GM12878 (cell line): ENCODE data around the gene TMEM150A. TPM values are rescaled to one million over a fixed set of nuclear protein-coding genes. Genes with fewer than 3 reads are reported as not detected.
A peak's percentile ranks its signal among the peaks of the same experiment; 100 is the strongest.

ENCODE experiments used
- ATAC-seq: fragments of 200-7000 bp; cut with Tn5 transposase; 3 replicates; pipeline ENCODE4 v1.9.1; 2020; ENCODE audit warnings: mild to moderate bottlenecking, moderate library complexity
- BruUV-seq: library from RNA; stranded (reverse); fragments of 400-500 nt; replicated peaks from 2 replicates; lab custom pipeline; 2021; lab: Mats Ljungman, UMichigan
- CTCF ChIA-PET: fragments of 300-600 bp; sonication (Branson Sonifier 250); formaldehyde crosslinking; extraction: SDS; loops from one replicate; lab custom pipeline; 2021; ENCODE audit warnings: inconsistent platforms; lab: Yijun Ruan, JAX
- POLR2A ChIA-PET: fragments of 350-600 bp; formaldehyde crosslinking; extraction: SDS; loops from one replicate; lab custom pipeline; 2021; ENCODE audit warnings: inconsistent platforms; lab: Charles Lee
- RAD21 ChIA-PET: fragments of 300-600 bp; sonication (Branson Sonifier 250); formaldehyde crosslinking; loops from one replicate; lab custom pipeline; 2023; ENCODE audit warnings: antibody characterized with exemption; ENCODE audit not compliant: unreplicated experiment; lab: Charles Lee
- SMC1A ChIA-PET: fragments of 300-600 bp; sonication (Branson Sonifier 250); formaldehyde crosslinking; loops from one replicate; lab custom pipeline; 2023; ENCODE audit not compliant: unreplicated experiment, uncharacterized antibody; lab: Charles Lee
- DNase-seq: peaks from one replicate; pipeline ENCODE4 v3.0.0-alpha.2; 2011; ENCODE audit warnings: low read depth, low spot score
- FAIRE-seq: peaks from 3 replicates; lab custom pipeline; 2011; peaks lifted over from hg19 to GRCh38; lab: Jason Lieb, UNC
- H2AFZ ChIP-seq: 2 replicates; pipeline ENCODE4 v1.6.0; 2011; ENCODE audit warnings: low read depth, low read length, control low read depth; ENCODE audit not compliant: control insufficient read depth
- H3K27ac ChIP-seq: 2 replicates; pipeline ENCODE4 v1.5.1; 2011; ENCODE audit warnings: control low read depth; ENCODE audit not compliant: control insufficient read depth, insufficient read depth
- H3K27me3 ChIP-seq, 2 experiments: replicated peaks in 1 of 2; 2 replicates each; pipeline versions ENCODE4 v1.6.0 to v1.6.1; 2011; ENCODE audit warnings: low read length in 1 of 2; ENCODE audit not compliant: control insufficient read depth in 2 of 2, insufficient read depth in 2 of 2
- H3K36me3 ChIP-seq, 2 experiments: 2 replicates each; pipeline ENCODE4 v1.5.1; 2011; ENCODE audit warnings: low read length in 1 of 2; ENCODE audit not compliant: control insufficient read depth in 2 of 2, insufficient read depth in 2 of 2
- H3K4me1 ChIP-seq: 2 replicates; pipeline ENCODE4 v1.6.1; 2011; ENCODE audit warnings: mild to moderate bottlenecking, low read length, moderate library complexity, mixed read lengths; ENCODE audit not compliant: control insufficient read depth, insufficient read depth
- H3K4me2 ChIP-seq: 2 replicates; pipeline ENCODE4 v1.6.0; 2011; ENCODE audit warnings: control low read depth; ENCODE audit not compliant: control insufficient read depth, insufficient read depth
- H3K4me3 ChIP-seq: fragments of 200-600 bp; sonication (generic); 2 replicates; pipeline ENCODE4 v1.5.1; 2016
- H3K79me2 ChIP-seq: 2 replicates; pipeline ENCODE4 v1.6.0; 2011; ENCODE audit warnings: low read length; ENCODE audit not compliant: control insufficient read depth, insufficient read depth
- H3K9ac ChIP-seq: 2 replicates; pipeline ENCODE4 v1.8.0; 2011; ENCODE audit warnings: low read length, control low read depth, mixed read lengths; ENCODE audit not compliant: control insufficient read depth, insufficient read depth
- H3K9me3 ChIP-seq: replicated peaks from 3 replicates; pipeline ENCODE4 v1.5.1; 2011; ENCODE audit warnings: mild to moderate bottlenecking, low read length; ENCODE audit not compliant: control insufficient read depth, insufficient read depth
- H4K20me1 ChIP-seq: 2 replicates; pipeline ENCODE4 v1.6.0; 2011; ENCODE audit not compliant: control insufficient read depth, insufficient read depth
- IRF4 ChIP-seq: IDR thresholded peaks from 2 replicates; pipeline ENCODE4 v1.6.1; 2011; ENCODE audit warnings: low read depth, low read length
- MEF2A ChIP-seq: IDR thresholded peaks from 2 replicates; pipeline ENCODE4 v1.6.1; 2011; ENCODE audit warnings: low read depth, mild to moderate bottlenecking, low read length, moderate library complexity; ENCODE audit not compliant: insufficient read depth
- POLR2AphosphoS2 ChIP-seq: IDR thresholded peaks from 2 replicates; pipeline ENCODE4 v1.6.1; 2011; ENCODE audit warnings: low read depth, mild to moderate bottlenecking, low read length, improper control_type of control experiment, moderate library complexity
- WRNIP1 ChIP-seq: IDR thresholded peaks from 2 replicates; pipeline ENCODE4 v1.6.1; 2011; ENCODE audit warnings: low read depth, low read length, improper control_type of control experiment, borderline replicate concordance
- WGBS: methylation state at CpG from one replicate; pipeline ENCODE4 v1.1.6; 2016; ENCODE audit warnings: low lambda C conversion rate; ENCODE audit not compliant: insufficient replicate concordance, insufficient coverage; ENCODE audit errors: missing lambda C conversion rate; 5-methylcytosine and 5-hydroxymethylcytosine counted together
- in situ Hi-C: fragments of 300-500 bp; cut with MboI; formaldehyde crosslinking; loops from 9 replicates; pipeline ENCODE4 v1.14.3; 2018; ENCODE audit warnings: mixed read lengths
- intact Hi-C: fragments of 100-400 bp; cut with micrococcal nuclease; formaldehyde crosslinking; loops from one replicate; pipeline ENCODE4 v1.14.2; 2022; ENCODE audit not compliant: unreplicated experiment
- polyA plus RNA-seq, 11 experiments: library from polyadenylated mRNA; depleted of rRNA in 4 of 11; unstranded in 6 of 11; stranded (reverse) in 5 of 11; fragments of >200 nt; fragmentation: Nextera tagmentation in 4 of 11; fragmentation: Illumina TruSeq in 1 of 11; extraction: Ambion mirVana in 4 of 11; extraction: Trizol in 1 of 11; gene quantifications; 1 replicate in 1 of 11; 2 replicates in 10 of 11; pipeline versions ENCODE4 v1.2.1 to v1.2.3, GENCODE V29; 2011 to 2016; ENCODE audit warnings: inconsistent platforms in 2 of 11, missing spikeins in 2 of 11, low read depth in 1 of 11
- total RNA-seq, 4 experiments: library from RNA; depleted of rRNA in 3 of 4; stranded (reverse); fragments of >200 nt in 3 of 4; fragmentation: Illumina TruSeq in 1 of 4; extraction: Trizol in 1 of 4; gene quantifications; 2 replicates each; pipeline versions ENCODE4 v1.2.1 to v1.2.3, GENCODE V29; 2013 to 2021
- TF ChIP-seq, protein P1 (sequence below): fragments of 450-650 bp; IDR thresholded peaks from 2 replicates; pipeline ENCODE4 v1.6.1; 2017; ENCODE audit warnings: borderline replicate concordance
- TF ChIP-seq, protein P2 (sequence below): fragments of 450-650 bp; formaldehyde crosslinking; IDR thresholded peaks from 2 replicates; pipeline ENCODE4 v1.5.0; 2022; ENCODE audit warnings: mild to moderate bottlenecking, missing genetic modification characterization

Gene TMEM150A
- total and polyA plus RNA-seq, 10 of the 15 experiments (the other 5 are each of a cell fraction or from before 2014, with no cell fraction given) = 0.45 to 4.4 (median 2.6) TPM

DNA sequence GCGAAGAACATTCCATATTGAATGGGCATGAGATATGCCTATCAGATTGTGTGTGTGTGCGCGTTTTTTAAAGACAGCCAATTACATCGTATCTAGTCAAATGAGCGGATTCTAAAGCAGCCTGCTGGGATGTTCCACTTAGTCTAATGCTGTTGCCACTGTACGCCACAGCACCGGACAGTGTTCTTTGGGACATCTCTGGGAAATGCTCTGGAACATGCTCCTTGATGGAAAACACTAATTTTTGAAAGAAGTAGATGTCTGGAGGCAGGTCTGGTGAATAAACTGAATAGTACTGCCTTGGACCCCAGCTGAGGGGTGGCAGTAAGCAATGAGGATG, 3.6 kb upstream of the TMEM150A start (continued):
- TF ChIP-seq, protein P1, sequence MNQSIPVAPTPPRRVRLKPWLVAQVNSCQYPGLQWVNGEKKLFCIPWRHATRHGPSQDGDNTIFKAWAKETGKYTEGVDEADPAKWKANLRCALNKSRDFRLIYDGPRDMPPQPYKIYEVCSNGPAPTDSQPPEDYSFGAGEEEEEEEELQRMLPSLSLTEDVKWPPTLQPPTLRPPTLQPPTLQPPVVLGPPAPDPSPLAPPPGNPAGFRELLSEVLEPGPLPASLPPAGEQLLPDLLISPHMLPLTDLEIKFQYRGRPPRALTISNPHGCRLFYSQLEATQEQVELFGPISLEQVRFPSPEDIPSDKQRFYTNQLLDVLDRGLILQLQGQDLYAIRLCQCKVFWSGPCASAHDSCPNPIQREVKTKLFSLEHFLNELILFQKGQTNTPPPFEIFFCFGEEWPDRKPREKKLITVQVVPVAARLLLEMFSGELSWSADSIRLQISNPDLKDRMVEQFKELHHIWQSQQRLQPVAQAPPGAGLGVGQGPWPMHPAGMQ = no peak
- no peak for TF ChIP-seq WRNIP1
- TF ChIP-seq, protein P2, sequence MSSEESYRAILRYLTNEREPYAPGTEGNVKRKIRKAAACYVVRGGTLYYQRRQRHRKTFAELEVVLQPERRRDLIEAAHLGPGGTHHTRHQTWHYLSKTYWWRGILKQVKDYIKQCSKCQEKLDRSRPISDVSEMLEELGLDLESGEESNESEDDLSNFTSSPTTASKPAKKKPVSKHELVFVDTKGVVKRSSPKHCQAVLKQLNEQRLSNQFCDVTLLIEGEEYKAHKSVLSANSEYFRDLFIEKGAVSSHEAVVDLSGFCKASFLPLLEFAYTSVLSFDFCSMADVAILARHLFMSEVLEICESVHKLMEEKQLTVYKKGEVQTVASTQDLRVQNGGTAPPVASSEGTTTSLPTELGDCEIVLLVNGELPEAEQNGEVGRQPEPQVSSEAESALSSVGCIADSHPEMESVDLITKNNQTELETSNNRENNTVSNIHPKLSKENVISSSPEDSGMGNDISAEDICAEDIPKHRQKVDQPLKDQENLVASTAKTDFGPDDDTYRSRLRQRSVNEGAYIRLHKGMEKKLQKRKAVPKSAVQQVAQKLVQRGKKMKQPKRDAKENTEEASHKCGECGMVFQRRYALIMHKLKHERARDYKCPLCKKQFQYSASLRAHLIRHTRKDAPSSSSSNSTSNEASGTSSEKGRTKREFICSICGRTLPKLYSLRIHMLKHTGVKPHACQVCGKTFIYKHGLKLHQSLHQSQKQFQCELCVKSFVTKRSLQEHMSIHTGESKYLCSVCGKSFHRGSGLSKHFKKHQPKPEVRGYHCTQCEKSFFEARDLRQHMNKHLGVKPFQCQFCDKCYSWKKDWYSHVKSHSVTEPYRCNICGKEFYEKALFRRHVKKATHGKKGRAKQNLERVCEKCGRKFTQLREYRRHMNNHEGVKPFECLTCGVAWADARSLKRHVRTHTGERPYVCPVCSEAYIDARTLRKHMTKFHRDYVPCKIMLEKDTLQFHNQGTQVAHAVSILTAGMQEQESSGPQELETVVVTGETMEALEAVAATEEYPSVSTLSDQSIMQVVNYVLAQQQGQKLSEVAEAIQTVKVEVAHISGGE (CRISPR knock-in tag) = no peak
- TF ChIP-seq IRF4 = no peak

DNA sequence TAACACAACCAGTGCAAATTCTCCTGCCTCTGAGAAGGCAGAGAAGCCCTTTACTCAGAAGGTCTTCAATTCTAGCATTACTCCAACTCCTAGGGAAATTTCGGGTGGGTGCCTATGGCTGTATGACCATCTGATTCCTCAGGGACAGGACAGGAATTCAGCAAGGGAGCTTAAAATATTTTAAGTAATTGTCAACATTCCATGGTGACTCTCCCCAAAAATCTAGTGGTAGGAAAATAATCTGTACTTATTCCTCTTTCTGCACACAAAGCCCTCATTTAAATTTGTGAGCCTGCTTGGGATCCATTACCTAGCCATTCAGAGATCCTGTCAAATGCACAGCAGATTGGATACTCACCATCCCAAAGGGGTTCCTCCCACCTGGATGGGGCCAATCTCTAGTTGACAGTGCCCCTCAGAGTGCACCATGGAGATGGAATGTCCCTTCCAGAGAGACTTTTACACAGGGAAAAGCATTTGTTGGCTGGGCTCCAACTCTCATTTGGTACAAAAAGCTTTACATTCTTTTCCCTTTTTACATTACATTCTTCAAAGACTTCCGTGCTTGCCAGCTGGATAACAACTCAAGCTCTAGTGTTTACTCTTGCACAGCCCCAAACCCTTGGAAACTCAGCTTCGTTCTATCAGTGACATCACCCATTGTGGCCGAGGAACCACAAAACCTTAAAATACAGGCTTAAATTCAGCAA, 3.1 kb upstream of the TMEM150A start:
- Histone ChIP-seq H3K9ac (no peak overlapping the region), H4K20me1 (no peaks in the 10 kb centered on the region; the same call in 1 of the 2 replicates), H3K27me3 (no peaks in the 10 kb centered on the region), H3K4me2 (no peak overlapping the region), H3K9me3 (no peaks in the 10 kb centered on the region), H2AFZ (no peak overlapping the region), H3K27ac (no peak overlapping the region), H3K4me3 (no peak overlapping the region), H3K36me3 (peaks cover 3 to 17% of the 10 kb centered on the region in 2 experiments; a peak in 3 of 4 replicates), H3K79me2 (no peaks in the 10 kb centered on the region), H3K4me1 (no peaks in the 10 kb centered on the region; the same call in 1 of the 2 replicates)
- DNase-seq = no peak
- no TSS peak for BruUV-seq
- CTCF ChIA-PET = interaction anchor here (1.6 kb wide), 1 partner anchor 32 kb away, joined by 7 read pairs; no protein-coding TSS in a partner anchor
- no peak for TF ChIP-seq MEF2A
- TF ChIP-seq POLR2AphosphoS2 = 0 out of 2 replicates have a peak, but pooled peaks have one; percentile 26
- FAIRE-seq = no peak
- RAD21 ChIA-PET = interaction anchor here (1.2 kb wide), 1 partner anchor 10 kb away, joined by 6 read pairs; the partner anchor contains the start of gene RNF181
- in situ Hi-C loops (no loop called here), intact Hi-C loops (no loop called here)
- SMC1A ChIA-PET = interaction anchor here (1.2 to 2.3 kb wide), 3 partner anchors 10 to 56 kb away, joined by 5 to 6 read pairs (median 5); partner anchors contain the start of gene RNF181
- POLR2A ChIA-PET = interaction anchor here (0.6 to 2.1 kb wide), 4 partner anchors 10 to 44 kb away, joined by 3 to 10 read pairs (median 4); partner anchors contain the start of gene RNF181
- no peak for ATAC-seq
- WGBS = 78% methylated on average over 4 of the region's 4 CpGs
